AG09309 (cell line): ENCODE data around the gene OMP.

ENCODE experiments used
- DNase-seq: peaks from one replicate; pipeline ENCODE4 v3.0.0-alpha.2; 2010; ENCODE audit warnings: low read depth
- H3K4me3 ChIP-seq: 2 replicates; pipeline ENCODE4 v1.5.1; 2011; ENCODE audit warnings: mild to moderate bottlenecking, low read depth, low read length, moderate library complexity; ENCODE audit not compliant: control insufficient read depth
- CTCF ChIP-seq: IDR thresholded peaks from 2 replicates; pipeline ENCODE4 v1.5.1; 2011; ENCODE audit warnings: mild to moderate bottlenecking, low read depth, low read length, inconsistent platforms; ENCODE audit not compliant: insufficient read depth, control insufficient read depth; ENCODE audit errors: missing control alignments

Gene OMP

GRCh38 chr11:77129069-77129841, 26.6 kb downstream of the OMP start:
- TF ChIP-seq CTCF: no peak
- H3K4me3 ChIP-seq: no peak overlapping the region
- DNase-seq: no peak

- no peak for TF ChIP-seq CTCF
- DNase-seq: no peak
- H3K4me3 ChIP-seq: no peak overlapping the region
These were observed 27.5 kb downstream of the OMP start for GRCh38 chr11:77129842-77130756.

GRCh38 chr11:77130763-77131513, 28.3 kb downstream of the OMP start:
- H3K4me3 ChIP-seq: no peak overlapping the region
- DNase-seq: no peak
- TF ChIP-seq CTCF: no peak

GRCh38 chr11:77131560-77131959, 28.9 kb downstream of the OMP start:
- TF ChIP-seq CTCF: no peak
- DNase-seq: no peak
- H3K4me3 ChIP-seq: no peak overlapping the region

- H3K4me3 ChIP-seq: no peak overlapping the region
- TF ChIP-seq CTCF: no peak
- DNase-seq: no peak
These were observed 32.4 kb downstream of the OMP start for GRCh38 chr11:77135069-77135468.

- H3K4me3 ChIP-seq: no peak overlapping the region
- no peak for DNase-seq
- TF ChIP-seq CTCF: no peak
These were observed 33.4 kb downstream of the OMP start for GRCh38 chr11:77136074-77136473.
